ENCODE results near the gene CMSS1.
A peak's percentile ranks its signal among the peaks of the same experiment; 100 is the strongest.

The CMSS1 gene

DNA sequence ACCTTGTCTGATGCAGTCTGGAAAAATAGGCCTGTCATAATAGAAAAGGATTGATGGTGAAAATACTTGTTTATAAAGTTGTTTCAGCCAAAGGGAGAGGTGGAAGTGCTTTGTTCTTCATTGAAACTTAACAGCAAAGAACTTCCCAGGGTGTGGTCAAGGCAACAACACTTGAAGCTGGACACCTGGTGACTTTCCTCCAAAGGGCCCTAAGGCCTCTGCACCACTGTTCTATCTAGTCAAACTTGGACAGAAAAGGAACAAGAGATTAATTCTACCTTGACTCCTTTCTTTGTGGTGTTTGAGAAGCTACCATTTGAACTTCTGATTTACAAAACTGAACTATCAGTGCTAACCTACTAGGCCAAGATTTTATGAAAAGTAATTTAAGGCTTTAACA, 102.0 kb downstream of the CMSS1 start:
- DNase-seq (ENCODE audit: low spot score): no peak
- no peak overlapping the region for H3K27ac ChIP-seq
- no peak overlapping the region for H3K4me3 ChIP-seq

DNA sequence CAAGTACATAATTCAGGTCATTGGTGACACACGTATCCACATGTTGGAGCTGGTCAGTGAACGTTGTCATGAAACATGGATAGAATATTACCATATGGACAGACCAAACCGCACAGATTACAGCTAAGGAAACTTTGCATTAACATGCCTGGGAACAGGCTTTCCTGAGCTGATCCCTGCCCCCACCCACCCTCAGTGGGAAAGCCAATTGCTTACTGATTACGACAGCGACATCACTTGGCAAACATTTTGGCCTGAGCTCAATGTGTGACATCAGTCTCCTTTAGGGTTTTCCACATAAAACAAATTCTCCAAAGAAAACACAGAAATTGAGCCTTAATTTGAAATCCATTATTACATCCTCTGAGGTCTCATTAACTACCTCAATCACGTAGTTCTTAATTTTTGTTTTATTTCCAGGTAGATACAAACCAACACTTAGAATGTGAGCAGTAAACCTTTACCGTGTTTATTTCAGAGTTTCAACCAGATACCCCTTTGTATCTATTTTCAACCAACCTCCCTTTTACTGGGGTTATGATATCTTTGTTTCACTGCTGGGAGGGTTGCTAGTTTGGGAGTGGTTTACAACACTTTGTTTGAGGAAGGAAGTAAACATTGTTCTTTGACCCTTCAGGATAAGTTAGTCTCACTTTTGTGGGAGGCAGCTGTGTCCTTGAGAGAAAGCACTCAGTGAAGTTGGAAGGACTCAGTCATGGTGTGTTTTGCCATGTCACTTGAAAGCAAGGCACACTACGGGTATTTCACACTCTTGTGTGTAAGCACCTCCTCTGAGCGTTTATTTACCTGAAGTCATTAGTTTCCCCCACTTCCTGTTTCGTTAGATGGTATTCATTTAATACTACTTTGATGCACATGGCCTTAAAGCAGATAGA, 103.1 kb downstream of the CMSS1 start:
- Histone ChIP-seq H3K27ac (peak overlapping the region; percentile 47 to 74), H3K4me3 (no peak overlapping the region)
- DNase-seq (ENCODE audit: low spot score): no peak
- TF ChIP-seq, protein P1, sequence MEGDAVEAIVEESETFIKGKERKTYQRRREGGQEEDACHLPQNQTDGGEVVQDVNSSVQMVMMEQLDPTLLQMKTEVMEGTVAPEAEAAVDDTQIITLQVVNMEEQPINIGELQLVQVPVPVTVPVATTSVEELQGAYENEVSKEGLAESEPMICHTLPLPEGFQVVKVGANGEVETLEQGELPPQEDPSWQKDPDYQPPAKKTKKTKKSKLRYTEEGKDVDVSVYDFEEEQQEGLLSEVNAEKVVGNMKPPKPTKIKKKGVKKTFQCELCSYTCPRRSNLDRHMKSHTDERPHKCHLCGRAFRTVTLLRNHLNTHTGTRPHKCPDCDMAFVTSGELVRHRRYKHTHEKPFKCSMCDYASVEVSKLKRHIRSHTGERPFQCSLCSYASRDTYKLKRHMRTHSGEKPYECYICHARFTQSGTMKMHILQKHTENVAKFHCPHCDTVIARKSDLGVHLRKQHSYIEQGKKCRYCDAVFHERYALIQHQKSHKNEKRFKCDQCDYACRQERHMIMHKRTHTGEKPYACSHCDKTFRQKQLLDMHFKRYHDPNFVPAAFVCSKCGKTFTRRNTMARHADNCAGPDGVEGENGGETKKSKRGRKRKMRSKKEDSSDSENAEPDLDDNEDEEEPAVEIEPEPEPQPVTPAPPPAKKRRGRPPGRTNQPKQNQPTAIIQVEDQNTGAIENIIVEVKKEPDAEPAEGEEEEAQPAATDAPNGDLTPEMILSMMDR (IDR thresholded peaks at IDR 0.05): no peak

More for the DNA sequence above, 102.0 kb downstream of the CMSS1 start:
- TF ChIP-seq, protein P1 (IDR thresholded peaks at IDR 0.05): no peak

DNA sequence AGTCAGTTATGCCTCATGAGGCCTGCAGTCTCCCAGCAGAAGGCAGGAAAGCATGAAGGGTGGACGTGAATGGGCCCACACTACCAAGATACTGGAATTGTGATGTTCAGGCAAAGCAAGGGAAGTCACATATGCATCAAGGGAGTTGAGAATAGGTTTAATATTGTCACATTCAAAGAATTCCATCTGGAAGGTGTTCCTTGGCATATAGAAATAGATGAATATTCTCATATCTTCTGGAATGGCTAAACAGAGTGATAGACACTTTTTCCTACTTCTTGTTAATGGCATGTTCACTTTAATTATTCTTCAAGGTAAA, 103.7 kb downstream of the CMSS1 start:
- no peak for DNase-seq (ENCODE audit: low spot score)
- Histone ChIP-seq H3K27ac (peak overlapping the region; percentile 47 to 74), H3K4me3 (no peak overlapping the region)
- TF ChIP-seq, protein P1 (IDR thresholded peaks at IDR 0.05): no peak

DNA sequence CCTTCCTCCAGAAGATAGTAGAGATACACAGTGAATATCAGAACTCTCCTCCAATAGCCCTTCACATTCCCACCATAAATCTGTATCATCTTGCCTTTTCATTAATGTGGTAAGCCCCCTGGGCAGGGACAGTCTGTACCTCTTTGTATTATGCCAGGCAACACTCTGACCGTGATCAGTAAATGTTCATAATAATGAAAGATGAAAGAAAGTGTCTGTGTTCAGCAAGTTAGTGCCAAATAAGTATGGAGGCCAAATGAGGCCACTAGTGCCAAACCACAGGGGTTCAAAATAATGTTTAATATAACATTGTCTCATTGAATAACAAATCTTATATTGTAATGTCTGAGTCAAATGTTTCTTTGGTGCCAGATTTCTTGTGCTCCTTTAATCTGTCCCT, 104.3 kb downstream of the CMSS1 start:
- DNase-seq (ENCODE audit: low spot score): no peak
- TF ChIP-seq, protein P1 (IDR thresholded peaks at IDR 0.05): no peak
- Histone ChIP-seq H3K27ac (peak overlapping the region; percentile 35 to 47), H3K4me3 (no peak overlapping the region)

DNA sequence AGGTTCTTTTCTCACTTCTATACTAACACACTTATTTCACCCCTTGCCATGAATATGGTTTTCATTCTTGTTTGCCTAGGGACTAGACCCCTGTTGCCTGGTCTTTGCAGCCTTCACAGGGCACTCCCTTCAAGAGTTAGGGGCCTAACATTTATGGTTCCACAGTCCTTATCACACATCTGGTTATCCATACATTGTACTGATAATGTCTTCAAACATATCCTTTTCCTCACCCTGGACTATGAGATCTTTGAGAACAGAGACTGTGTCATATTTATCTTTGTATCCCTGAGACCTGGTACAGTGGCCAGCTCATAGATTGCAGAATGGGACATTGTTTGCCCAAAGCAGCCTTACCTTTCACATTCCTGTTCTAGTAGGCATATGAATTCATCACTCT, 106.2 kb downstream of the CMSS1 start:
- H3K4me3 ChIP-seq: no peak overlapping the region
- no peak overlapping the region for H3K27ac ChIP-seq
- no peak for DNase-seq (ENCODE audit: low spot score)
- TF ChIP-seq, protein P1 (IDR thresholded peaks at IDR 0.05): no peak

DNA sequence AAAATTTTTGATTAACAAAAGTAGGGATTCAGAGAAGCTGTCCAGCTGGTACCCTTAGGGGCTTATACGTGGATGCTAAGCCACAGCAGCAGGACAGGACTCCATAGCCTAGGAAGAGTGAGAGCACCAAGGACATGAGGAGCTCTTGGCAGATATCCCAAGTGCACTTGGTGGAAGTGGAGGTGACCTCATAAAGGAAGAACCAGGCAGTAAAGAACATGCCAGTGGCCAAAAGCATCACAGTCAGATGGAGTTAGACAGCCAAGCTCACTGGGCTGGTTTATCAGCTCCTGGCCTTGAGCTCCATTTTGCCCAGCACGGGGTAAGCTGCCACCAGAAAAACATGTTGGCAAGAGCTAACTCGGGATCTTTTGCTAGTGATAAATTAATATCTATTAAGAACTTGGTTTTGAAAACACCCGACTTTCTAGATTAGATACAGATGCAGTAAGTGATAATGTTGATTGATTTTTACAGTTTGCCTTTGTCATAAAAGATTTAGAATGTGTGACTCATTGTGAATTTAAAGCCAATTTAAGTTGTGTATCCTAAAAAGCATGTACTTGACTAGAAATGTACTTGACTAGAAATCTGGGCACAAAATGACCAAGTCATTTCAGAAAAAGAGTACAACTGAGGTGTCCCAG, 108.0 kb downstream of the CMSS1 start:
- no peak overlapping the region for H3K4me3 ChIP-seq
- peak overlapping the region; percentile 63 to 65 for H3K27ac ChIP-seq
- TF ChIP-seq, protein P1 (IDR thresholded peaks at IDR 0.05): no peak
- no peak for DNase-seq (ENCODE audit: low spot score)
